MM.1S (cell line): Measurements from ENCODE around the gene COLGALT1.

ENCODE experiments used
- CTCF ChIP-seq: fragments of 300-600 bp; sonication (generic); IDR thresholded peaks from 2 replicates; pipeline ENCODE4 v1.5.1; 2016; ENCODE audit warnings: antibody characterized with exemption, low read length, mixed read lengths
- EZH2 ChIP-seq: fragments of 300-600 bp; sonication (generic); optimal IDR thresholded peaks from 2 replicates; pipeline ENCODE3; 2017; ENCODE audit warnings: low read depth, mild to moderate bottlenecking, antibody characterized with exemption, low read length, mixed read lengths

GRCh38 chr19:17581211-17581874, 25.9 kb downstream of the COLGALT1 start:
- TF ChIP-seq CTCF (no peak), EZH2 (no peak)
